GM19239 (cell line): ENCODE results near the gene FBXL20.
"Not testable (repeated sequence)": the region's sequence is repeated elsewhere in the genome, so short reads cannot be mapped to it uniquely, and the experiment has no call there.

Experiments
- DNase-seq: peaks from one replicate; pipeline ENCODE4 v3.0.0; 2011; ENCODE audit warnings: low spot score; ENCODE audit not compliant: insufficient read length
- FAIRE-seq: peaks from 2 replicates; lab custom pipeline; 2011; peaks lifted over from hg19 to GRCh38; lab: Jason Lieb, UNC

The FBXL20 gene

GRCh38 chr17:39401412-39402243, at the start of gene FBXL20:
Gene FBXL20 (minus strand): TSS chr17:39401626. CDS start chr17:39401402, 224 bp downstream.
- peak; percentile 80 for FAIRE-seq
- peak; percentile 98 for DNase-seq

GRCh38 chr17:39450847-39451581, 49.6 kb upstream of the FBXL20 start, which contains the start of gene MED1:
Gene MED1 (minus strand): TSS chr17:39451263. CDS start chr17:39451062, 201 bp downstream.
- peak; percentile 91 for DNase-seq
- FAIRE-seq: peak; percentile 83

GRCh38 chr17:39450051-39450450, 48.6 kb upstream of the FBXL20 start:
- no peak for FAIRE-seq
- no peak for DNase-seq

- FAIRE-seq (no peak), DNase-seq (no peak)
Observed at GRCh38 chr17:39447561-39447960, 46.1 kb upstream of the FBXL20 start.

GRCh38 chr17:39443326-39443725, 41.9 kb upstream of the FBXL20 start:
- FAIRE-seq (no peak), DNase-seq (no peak)

GRCh38 chr17:39439868-39440267, 38.4 kb upstream of the FBXL20 start:
- not testable (repeated sequence) for DNase-seq
- FAIRE-seq: peak; percentile 8

GRCh38 chr17:39429600-39429999, 28.2 kb upstream of the FBXL20 start:
- FAIRE-seq (no peak), DNase-seq (no peak)

GRCh38 chr17:39416141-39416540, 14.7 kb upstream of the FBXL20 start:
- no peak for FAIRE-seq
- DNase-seq: no peak

- no peak for DNase-seq
- no peak for FAIRE-seq
Observed at GRCh38 chr17:39410279-39410678, 8.9 kb upstream of the FBXL20 start.

- DNase-seq: no peak
- FAIRE-seq: no peak
Observed at GRCh38 chr17:39408360-39408759, 6.9 kb upstream of the FBXL20 start.

- FAIRE-seq (no peak), DNase-seq (no peak)
Observed at GRCh38 chr17:39406951-39407350, 5.5 kb upstream of the FBXL20 start.

- FAIRE-seq (no peak), DNase-seq (no peak)
Observed at GRCh38 chr17:39405436-39405835, 4.0 kb upstream of the FBXL20 start.

- DNase-seq: no peak
- no peak for FAIRE-seq
Observed at GRCh38 chr17:39404542-39405378, 3.3 kb upstream of the FBXL20 start.

- DNase-seq: no peak
- no peak for FAIRE-seq
Observed at GRCh38 chr17:39402890-39403605, 1.6 kb upstream of the FBXL20 start.

GRCh38 chr17:39402244-39402889, 941 bp upstream of the FBXL20 start:
- DNase-seq: peak; percentile 92
- peak; percentile 98 for FAIRE-seq

- FAIRE-seq (no peak), DNase-seq (no peak)
Observed at GRCh38 chr17:39400547-39401411, 647 bp downstream of the FBXL20 start.

GRCh38 chr17:39399791-39400190, 1.6 kb downstream of the FBXL20 start:
- DNase-seq (no peak), FAIRE-seq (no peak)

GRCh38 chr17:39393736-39394135, 7.7 kb downstream of the FBXL20 start:
- FAIRE-seq (no peak), DNase-seq (no peak)
